CD4-positive, alpha-beta T cell treated with Interleukin-6 for 4 hours (primary cell): Measurements from ENCODE around the gene RLF.

ENCODE experiments used
- DNase-seq: peaks from one replicate; pipeline ENCODE4 v3.0.0-alpha.2; 2020; ENCODE audit warnings: mixed read lengths

Gene RLF

GRCh38 chr1:40239626-40240025, 78.4 kb downstream of the RLF start:
- DNase-seq = no peak

GRCh38 chr1:40240390-40240789, 79.2 kb downstream of the RLF start:
- no peak for DNase-seq

- DNase-seq = no peak
Measured at GRCh38 chr1:40241362-40241761, 80.2 kb downstream of the RLF start.

GRCh38 chr1:40243351-40243750, 82.2 kb downstream of the RLF start:
- no peak for DNase-seq

- DNase-seq = no peak
Measured at GRCh38 chr1:40244138-40244744, 83.1 kb downstream of the RLF start.

- no peak for DNase-seq
Measured at GRCh38 chr1:40245686-40246085, 84.5 kb downstream of the RLF start.

- DNase-seq = no peak
Measured at GRCh38 chr1:40247655-40248054, 86.5 kb downstream of the RLF start, which contains the start of gene TMCO2. Gene TMCO2 (plus strand): TSS chr1:40247937. CDS start chr1:40247994, 57 bp downstream.

GRCh38 chr1:40248412-40248811, 87.2 kb downstream of the RLF start:
- no peak for DNase-seq

GRCh38 chr1:40251456-40251855, 90.3 kb downstream of the RLF start:
- DNase-seq = no peak

GRCh38 chr1:40252601-40253000, 91.4 kb downstream of the RLF start:
- DNase-seq = no peak

- DNase-seq = no peak
Measured at GRCh38 chr1:40255231-40255630, 94.0 kb downstream of the RLF start.

- no peak for DNase-seq
Measured at GRCh38 chr1:40256401-40257084, 95.4 kb downstream of the RLF start.

GRCh38 chr1:40257313-40257687, 96.1 kb downstream of the RLF start:
- no peak for DNase-seq

- DNase-seq = peak; percentile 95
Measured at GRCh38 chr1:40257688-40258444, 96.7 kb downstream of the RLF start, which contains the start of gene ZMPSTE24. Gene ZMPSTE24 (plus strand): TSS chr1:40258236. CDS start chr1:40258272, 36 bp downstream.

GRCh38 chr1:40258445-40258769, 97.2 kb downstream of the RLF start:
- DNase-seq = no peak

GRCh38 chr1:40264354-40264781, 103.2 kb downstream of the RLF start:
- no peak for DNase-seq

- no peak for DNase-seq
Measured at GRCh38 chr1:40265298-40265697, 104.1 kb downstream of the RLF start.

- DNase-seq = no peak
Measured at GRCh38 chr1:40265919-40266318, 104.7 kb downstream of the RLF start.

GRCh38 chr1:40266786-40267535, 105.8 kb downstream of the RLF start:
- DNase-seq = no peak

GRCh38 chr1:40267767-40268187, 106.6 kb downstream of the RLF start:
- no peak for DNase-seq

GRCh38 chr1:40268211-40268610, 107.0 kb downstream of the RLF start:
- no peak for DNase-seq

GRCh38 chr1:40270152-40270834, 109.1 kb downstream of the RLF start:
- no peak for DNase-seq
